H1 (cell line): ENCODE measurements around the gene TRIM47. TPM values are rescaled to one million over a fixed set of nuclear protein-coding genes. Genes with fewer than 3 reads are reported as not detected.

Source experiments
- BCL11A ChIP-seq, 2 experiments: IDR thresholded peaks; one replicate each; pipeline ENCODE4 v1.6.1; 2011; ENCODE audit warnings: low read depth in 2 of 2, low read length in 2 of 2, mild to moderate bottlenecking in 2 of 2
- CBX5 ChIP-seq: fragments of 300-800, 300-1000 bp; sonication (generic); IDR thresholded peaks from 2 replicates; pipeline ENCODE4 v1.7.1; 2016; ENCODE audit warnings: antibody characterized with exemption, low read length, low read depth
- CHD7 ChIP-seq: fragments of 300-600 bp; sonication (generic); IDR thresholded peaks from 2 replicates; pipeline ENCODE4 v1.7.1; 2012; ENCODE audit warnings: low read length, moderate library complexity, mild to moderate bottlenecking, inconsistent platforms; ENCODE audit not compliant: insufficient replicate concordance
- NANOG ChIP-seq: IDR thresholded peaks from 2 replicates; pipeline ENCODE4 v1.6.1; 2011; ENCODE audit warnings: low read length, low read depth, mild to moderate bottlenecking, inconsistent platforms; ENCODE audit not compliant: insufficient read depth, poor library complexity, severe bottlenecking
- SAP30 ChIP-seq: fragments of 300-600 bp; sonication (generic); IDR thresholded peaks from 2 replicates; pipeline ENCODE4 v1.7.1; 2012; ENCODE audit warnings: low read length, moderate library complexity, mild to moderate bottlenecking, inconsistent platforms; ENCODE audit not compliant: insufficient read depth, insufficient replicate concordance
- polyA plus RNA-seq, 7 experiments: library from polyadenylated mRNA; depleted of rRNA in 3 of 7; stranded (reverse) in 5 of 7; unstranded in 2 of 7; fragments of >200 nt in 5 of 7; fragments of 200-250 nt in 2 of 7; gene quantifications; 1 replicate in 5 of 7; 2 replicates in 1 of 7; 4 replicates in 1 of 7; pipeline versions ENCODE4 v1.2.1 to v1.2.3, GENCODE V29; 2011 to 2013; ENCODE audit warnings: missing spikeins in 2 of 7, mixed read lengths in 2 of 7
- total RNA-seq: library from RNA; stranded (reverse); fragmentation: NEBNext Ultra II Directional; extraction: Animal tissue kit (Norgen Biotek cat#: 25700); gene quantifications from 2 replicates; pipeline ENCODE4 v1.2.1, GENCODE V29; 2021

Gene TRIM47
- total and polyA plus RNA-seq, 2 of the 8 experiments (the other 6 are each of a cell fraction or from before 2014, with no cell fraction given), result 6.3 to 6.4 TPM

GRCh38 chr17:75874323-75875181 lies 3.8 kb downstream of the TRIM47 start (continued):
- TF ChIP-seq CHD7 (no peak), BCL11A (IDR thresholded peaks at IDR 0.05; ENCODE audit: low read depth in 2 of 2, low read length in 2 of 2) (no peak), SAP30 (no peak), NANOG (no peak), CBX5 (no peak)
- TF ChIP-seq, all 59 proteins: peak for 0
